Neuron (in vitro differentiated cells): ENCODE results near the gene EPHA6.
"Not testable (repeated sequence)": the region's sequence is repeated elsewhere in the genome, so short reads cannot be mapped to it uniquely, and the experiment has no call there.

ENCODE experiments used
- H2AFZ ChIP-seq: one replicate; pipeline ENCODE4 v1.6.1; 2013; ENCODE audit warnings: low read depth, mild to moderate bottlenecking, inconsistent platforms, low read length, moderate library complexity
- H3K27me3 ChIP-seq: one replicate; pipeline ENCODE4 v1.6.1; 2013; ENCODE audit warnings: low read length; ENCODE audit not compliant: insufficient read depth
- H3K36me3 ChIP-seq: one replicate; pipeline ENCODE4 v1.6.1; 2013; ENCODE audit warnings: low read length; ENCODE audit not compliant: insufficient read depth
- H3K4me1 ChIP-seq: one replicate; pipeline ENCODE4 v1.6.1; 2013; ENCODE audit warnings: low read length; ENCODE audit not compliant: insufficient read depth
- H3K4me3 ChIP-seq: 2 replicates; pipeline ENCODE4 v1.5.1; 2013; ENCODE audit warnings: mild to moderate bottlenecking, low read length, moderate library complexity
- H3K9me3 ChIP-seq: one replicate; pipeline ENCODE4 v1.6.1; 2013; ENCODE audit warnings: low read length

The EPHA6 gene

DNA sequence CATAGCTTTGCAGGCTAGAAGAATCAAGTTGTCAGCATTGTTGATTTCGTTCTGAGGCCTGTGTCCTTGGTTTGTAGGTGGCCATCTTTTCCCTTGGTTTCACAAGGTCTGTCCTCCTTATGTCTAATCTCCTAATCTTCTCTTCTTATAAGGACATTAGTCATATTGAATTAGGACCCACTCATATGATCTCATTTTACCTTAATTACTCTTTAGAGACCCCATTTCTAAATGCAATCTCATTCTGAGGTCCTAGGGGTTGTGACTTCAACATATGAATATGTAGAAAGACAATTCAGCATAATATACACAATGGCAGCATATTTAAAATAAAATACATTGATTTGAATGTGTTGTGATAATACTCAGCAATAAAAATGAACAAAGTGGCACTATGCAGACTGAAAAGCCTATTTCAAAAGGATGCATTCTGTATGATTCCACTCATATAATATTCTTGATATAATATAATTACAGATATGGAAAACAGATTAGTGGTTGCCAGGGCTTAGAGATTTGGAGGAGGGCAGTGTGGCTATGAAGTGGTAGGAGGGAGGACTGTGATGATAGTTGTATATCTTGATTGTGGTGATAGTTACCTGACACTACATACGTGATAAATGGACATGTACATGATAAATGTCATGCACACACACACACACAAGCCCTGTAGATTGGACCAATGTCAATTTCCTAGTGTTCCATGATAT lies 431.0 kb downstream of the EPHA6 start:
- H2AFZ ChIP-seq = no peak overlapping the region
- no peak overlapping the region for H3K4me3 ChIP-seq
- no peaks in the 10 kb centered on the region for H3K4me1 ChIP-seq
- H3K27me3 ChIP-seq = no peaks in the 10 kb centered on the region
- no peaks in the 10 kb centered on the region for H3K9me3 ChIP-seq
- H3K36me3 ChIP-seq = no peaks in the 10 kb centered on the region

DNA sequence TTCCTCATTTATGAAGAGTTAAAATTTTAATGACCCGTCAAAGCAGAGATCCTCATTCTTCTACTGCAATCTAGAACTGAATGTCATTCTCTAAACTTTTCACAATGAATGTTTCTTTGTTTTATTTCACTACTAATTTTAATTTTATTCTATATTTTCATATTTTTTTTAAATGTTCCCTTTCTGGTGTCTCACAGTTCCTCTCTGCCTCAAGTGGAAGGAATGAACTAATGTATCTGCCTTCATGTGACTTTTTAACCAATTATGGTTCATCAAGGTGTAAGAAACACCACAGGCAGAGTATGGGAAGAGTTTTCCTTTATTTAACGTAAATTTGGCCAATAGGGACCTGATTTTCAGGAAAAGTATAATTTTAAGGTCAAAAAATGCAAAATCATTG lies 441.7 kb downstream of the EPHA6 start:
- no peaks in the 10 kb centered on the region for H3K4me1 ChIP-seq
- no peaks in the 10 kb centered on the region for H3K27me3 ChIP-seq
- H3K36me3 ChIP-seq = no peaks in the 10 kb centered on the region
- no peak overlapping the region for H3K4me3 ChIP-seq
- no peaks in the 10 kb centered on the region for H3K9me3 ChIP-seq
- no peak overlapping the region for H2AFZ ChIP-seq

DNA sequence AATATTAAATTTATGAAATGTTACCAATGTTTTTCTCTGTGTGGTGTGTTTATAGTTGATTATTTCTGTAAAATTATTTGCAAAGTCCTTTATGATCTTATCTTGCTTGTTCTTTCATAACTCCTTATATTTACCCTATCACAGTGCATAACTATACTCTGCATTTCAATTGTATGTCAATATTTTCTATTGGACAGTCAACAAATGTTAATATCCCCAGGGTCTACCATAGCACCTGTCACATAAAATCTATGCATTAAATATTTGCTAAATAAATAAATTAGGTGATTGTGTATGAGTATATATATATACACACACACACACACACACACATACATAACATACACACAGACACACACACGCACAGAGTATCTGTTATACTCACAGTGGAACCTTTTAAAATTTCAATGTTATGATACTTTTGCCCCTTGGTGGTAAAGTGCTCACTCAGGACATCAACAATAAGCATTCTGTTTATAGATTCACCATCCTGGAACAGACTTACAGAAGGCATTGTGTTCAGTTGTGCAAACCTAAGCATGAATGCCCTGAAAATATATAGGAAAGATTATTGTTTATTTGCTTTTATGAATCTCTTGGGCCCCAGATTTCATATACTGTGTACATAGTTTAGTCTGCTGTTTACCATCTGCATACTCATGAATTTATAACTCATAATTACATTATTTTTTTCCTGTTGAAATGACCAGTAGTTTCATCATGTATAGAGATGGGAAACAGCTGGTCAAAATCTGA lies 443.7 kb downstream of the EPHA6 start:
- Histone ChIP-seq H2AFZ (no peak overlapping the region), H3K27me3 (no peaks in the 10 kb centered on the region), H3K9me3 (no peaks in the 10 kb centered on the region), H3K4me1 (no peaks in the 10 kb centered on the region), H3K4me3 (no peak overlapping the region), H3K36me3 (no peaks in the 10 kb centered on the region)

DNA sequence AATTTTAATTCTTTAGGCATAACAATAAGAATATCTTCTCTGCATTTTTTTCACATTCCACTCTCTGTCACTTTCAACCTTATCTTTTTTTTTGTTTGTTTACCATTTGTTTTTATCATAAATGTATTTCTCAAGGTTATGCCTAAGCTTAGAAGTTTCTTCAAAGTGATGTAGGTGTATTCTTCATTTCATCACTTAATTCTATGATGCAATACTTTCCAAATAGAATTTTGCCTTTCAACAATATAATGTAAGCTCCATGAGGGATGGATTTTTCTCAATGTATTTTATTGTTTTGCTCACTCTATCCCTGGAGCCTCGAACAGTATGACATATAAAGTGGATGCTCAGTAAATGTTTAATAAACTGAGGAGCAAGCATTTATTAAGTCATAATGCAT lies 444.9 kb downstream of the EPHA6 start:
- no peaks in the 10 kb centered on the region for H3K4me1 ChIP-seq
- no peak overlapping the region for H2AFZ ChIP-seq
- no peaks in the 10 kb centered on the region for H3K36me3 ChIP-seq
- H3K27me3 ChIP-seq = no peaks in the 10 kb centered on the region
- no peak overlapping the region for H3K4me3 ChIP-seq
- no peaks in the 10 kb centered on the region for H3K9me3 ChIP-seq

DNA sequence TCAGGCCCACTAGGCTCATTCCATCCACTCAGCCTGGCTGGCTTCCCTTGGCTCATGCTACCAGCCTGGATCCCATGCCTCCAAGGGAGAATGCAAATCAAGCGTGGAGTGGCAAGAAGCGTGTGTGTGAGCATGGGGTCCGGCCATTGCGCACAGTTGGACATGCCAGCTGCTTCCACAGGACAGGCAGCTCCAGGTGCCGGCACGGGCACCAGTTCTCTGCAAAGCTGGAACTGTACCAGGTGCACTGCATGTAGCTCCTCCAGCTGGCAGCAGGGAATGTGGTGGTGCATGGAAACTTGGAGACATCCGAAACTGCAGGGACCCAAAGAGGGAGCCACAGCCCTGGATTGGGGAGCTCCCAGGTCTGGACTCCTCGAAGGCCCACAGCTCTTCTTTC lies 449.8 kb downstream of the EPHA6 start:
- H3K4me1 ChIP-seq = peaks cover 3% of the 10 kb centered on the region
- H3K36me3 ChIP-seq = no peaks in the 10 kb centered on the region
- H3K27me3 ChIP-seq = no peaks in the 10 kb centered on the region
- no peak overlapping the region for H3K4me3 ChIP-seq
- H3K9me3 ChIP-seq = no peaks in the 10 kb centered on the region
- no peak overlapping the region for H2AFZ ChIP-seq

DNA sequence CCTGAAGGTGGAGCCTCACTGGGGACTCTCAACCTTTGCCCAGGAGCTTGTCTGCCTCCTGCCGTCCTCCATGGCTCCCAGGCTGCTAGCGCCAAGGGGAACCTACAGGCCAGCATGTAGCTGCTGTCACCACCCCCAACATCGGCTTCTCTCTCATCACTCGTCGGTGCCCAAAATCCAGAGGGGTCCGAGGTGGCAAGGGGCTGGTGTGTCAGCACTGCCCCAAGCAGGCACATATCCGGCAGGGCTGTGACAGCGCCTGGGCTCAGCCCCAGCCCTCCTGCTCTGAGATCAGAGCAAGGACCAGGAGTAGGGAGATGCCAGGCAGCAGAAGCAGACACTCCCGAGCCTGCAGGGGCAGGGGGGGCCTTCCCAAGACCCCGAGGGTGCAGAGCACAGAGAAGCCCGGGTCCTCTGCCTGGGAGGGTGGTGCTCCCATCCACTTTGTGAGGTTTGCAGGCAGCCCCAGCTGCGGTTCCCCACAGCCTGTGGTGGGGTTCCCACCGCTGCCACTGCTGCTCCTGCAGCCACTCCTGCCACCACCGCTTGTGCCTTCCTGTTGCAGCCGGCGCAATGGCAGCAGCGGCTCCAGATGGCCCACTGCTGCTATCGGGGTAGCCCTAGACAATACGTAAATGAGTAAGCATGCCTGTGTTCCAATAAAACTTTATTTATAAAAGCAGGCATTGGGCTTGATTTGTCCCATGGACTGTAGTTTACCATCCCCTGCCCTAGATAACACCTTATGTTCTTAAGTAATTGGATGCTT lies 451.0 kb downstream of the EPHA6 start:
- Histone ChIP-seq H3K9me3 (no peaks in the 10 kb centered on the region), H3K36me3 (no peaks in the 10 kb centered on the region), H2AFZ (no peak overlapping the region), H3K27me3 (no peaks in the 10 kb centered on the region), H3K4me3 (no peak overlapping the region), H3K4me1 (peaks cover 3% of the 10 kb centered on the region)

DNA sequence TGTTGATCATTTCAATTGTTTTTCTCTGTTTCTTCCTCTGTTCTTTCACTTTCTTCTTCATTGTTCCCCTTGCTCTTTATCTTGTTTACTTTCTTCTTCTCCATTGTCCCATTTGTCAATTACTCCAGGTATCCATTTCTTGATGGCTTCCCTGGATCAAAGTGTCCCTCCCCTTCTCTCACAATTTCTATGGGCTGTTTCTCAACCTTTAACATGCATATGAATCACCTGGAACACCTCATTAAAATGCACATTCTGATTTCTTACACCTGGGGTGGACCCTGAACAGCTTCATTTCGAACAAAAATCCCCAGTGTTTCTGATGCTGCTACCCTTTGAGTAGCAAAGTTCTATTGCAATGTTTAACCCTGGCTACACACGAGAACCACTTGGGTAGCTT lies 454.8 kb downstream of the EPHA6 start:
- no peak overlapping the region for H3K4me3 ChIP-seq
- H2AFZ ChIP-seq = no peak overlapping the region
- no peaks in the 10 kb centered on the region for H3K9me3 ChIP-seq
- H3K27me3 ChIP-seq = no peaks in the 10 kb centered on the region
- H3K4me1 ChIP-seq = peaks cover 3% of the 10 kb centered on the region
- H3K36me3 ChIP-seq = no peaks in the 10 kb centered on the region

DNA sequence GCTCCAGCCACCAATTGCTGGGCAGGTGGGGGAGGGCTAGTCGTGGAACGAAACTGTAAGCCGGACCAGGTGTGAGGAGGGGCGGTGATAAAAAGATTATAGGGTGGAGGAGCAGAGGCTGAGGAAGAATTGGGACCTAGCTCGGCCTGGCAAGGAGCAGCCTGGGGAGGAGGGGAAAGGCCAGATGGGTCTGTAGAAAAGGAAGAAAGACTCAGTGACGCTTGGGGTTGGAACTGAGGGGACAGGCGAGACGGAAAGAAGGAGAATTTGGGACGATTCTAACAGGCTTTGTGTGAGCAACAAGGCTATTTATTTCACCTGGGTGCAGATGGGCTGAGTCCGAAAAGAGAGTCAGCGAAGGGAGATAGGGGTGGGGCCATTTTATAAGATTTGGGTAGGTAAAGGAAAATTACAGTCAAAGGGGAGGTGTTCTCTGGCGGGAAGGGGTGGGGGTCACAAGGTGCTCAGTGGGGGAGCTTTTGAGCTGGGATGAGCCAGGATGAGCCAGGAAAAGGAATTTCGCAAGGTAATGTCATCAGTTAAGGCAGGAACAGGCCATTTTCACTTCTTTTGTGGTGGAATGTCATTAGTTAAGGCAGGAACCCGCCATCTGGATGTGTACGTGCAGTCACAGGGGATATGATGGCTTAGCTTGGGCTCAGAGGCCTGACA lies 462.6 kb downstream of the EPHA6 start:
- H2AFZ ChIP-seq, H3K9me3 ChIP-seq, H3K4me1 ChIP-seq, H3K27me3 ChIP-seq, H3K4me3 ChIP-seq, H3K36me3 ChIP-seq: not testable (repeated sequence)

DNA sequence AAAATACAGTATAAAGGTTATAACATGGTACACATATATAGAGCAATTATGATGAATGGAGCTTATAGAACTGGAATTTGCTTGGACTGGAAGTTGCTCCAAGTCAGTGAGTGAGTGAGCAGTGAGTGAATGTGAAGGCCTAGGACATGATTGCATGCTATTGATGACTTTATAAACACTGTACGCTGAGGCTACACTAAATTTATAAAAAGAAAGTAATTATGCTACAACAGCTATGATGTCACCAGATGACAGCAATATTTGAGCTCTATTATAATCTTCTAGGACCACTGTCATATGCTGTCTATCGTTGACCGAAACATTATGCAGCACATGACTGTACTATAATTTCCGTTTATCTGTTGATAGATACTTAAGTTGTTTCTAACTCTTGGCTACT lies 463.3 kb downstream of the EPHA6 start:
- Histone ChIP-seq H3K4me3 (no peak overlapping the region), H3K9me3 (no peaks in the 10 kb centered on the region), H3K27me3 (no peaks in the 10 kb centered on the region), H3K36me3 (no peaks in the 10 kb centered on the region), H3K4me1 (no peaks in the 10 kb centered on the region), H2AFZ (no peak overlapping the region)

DNA sequence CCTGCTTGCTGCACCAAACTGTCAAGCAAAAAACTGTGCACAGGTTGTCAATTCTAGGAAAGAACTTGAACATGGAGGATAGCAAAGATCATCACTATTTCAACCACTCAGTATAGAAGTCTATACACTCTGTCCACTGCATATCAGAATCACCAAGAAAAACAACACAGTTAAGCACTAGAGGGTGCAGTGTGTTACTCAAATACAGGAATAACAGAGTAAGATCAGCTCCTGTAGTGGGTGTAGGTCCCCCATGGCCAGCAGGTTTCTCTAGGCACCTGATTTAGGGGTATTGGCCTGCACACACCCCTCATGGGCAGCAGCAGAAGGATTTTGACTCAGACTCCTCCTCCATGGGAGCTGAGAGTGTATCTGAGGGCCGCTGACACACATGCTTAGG lies 464.1 kb downstream of the EPHA6 start:
- H3K9me3 ChIP-seq = no peaks in the 10 kb centered on the region
- no peak overlapping the region for H3K4me3 ChIP-seq
- H3K36me3 ChIP-seq = no peaks in the 10 kb centered on the region
- no peaks in the 10 kb centered on the region for H3K27me3 ChIP-seq
- H3K4me1 ChIP-seq = no peaks in the 10 kb centered on the region
- no peak overlapping the region for H2AFZ ChIP-seq

DNA sequence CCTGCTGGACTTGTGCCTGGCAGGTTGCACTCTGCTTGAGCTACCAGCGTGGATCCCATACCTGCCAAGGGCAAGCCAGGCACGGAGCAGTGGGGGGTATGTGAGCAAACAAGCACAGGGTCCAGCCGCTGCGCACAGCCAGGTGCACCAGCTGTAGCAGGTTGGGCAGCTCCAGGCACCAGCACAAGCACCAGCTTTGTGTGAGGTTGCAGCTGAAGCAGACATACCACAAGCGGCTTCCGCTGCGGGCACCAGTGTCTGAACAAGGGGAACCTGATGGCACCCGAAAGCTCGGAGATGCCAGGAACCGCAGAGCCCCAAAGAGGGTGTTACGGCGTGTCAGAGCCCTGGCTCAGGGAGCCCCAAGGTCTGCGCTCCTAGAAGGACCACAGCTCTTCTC lies 477.5 kb downstream of the EPHA6 start:
- Histone ChIP-seq H3K36me3 (no peaks in the 10 kb centered on the region), H3K27me3 (no peaks in the 10 kb centered on the region), H3K9me3 (no peaks in the 10 kb centered on the region), H2AFZ (no peak overlapping the region), H3K4me3 (no peak overlapping the region), H3K4me1 (no peaks in the 10 kb centered on the region)

DNA sequence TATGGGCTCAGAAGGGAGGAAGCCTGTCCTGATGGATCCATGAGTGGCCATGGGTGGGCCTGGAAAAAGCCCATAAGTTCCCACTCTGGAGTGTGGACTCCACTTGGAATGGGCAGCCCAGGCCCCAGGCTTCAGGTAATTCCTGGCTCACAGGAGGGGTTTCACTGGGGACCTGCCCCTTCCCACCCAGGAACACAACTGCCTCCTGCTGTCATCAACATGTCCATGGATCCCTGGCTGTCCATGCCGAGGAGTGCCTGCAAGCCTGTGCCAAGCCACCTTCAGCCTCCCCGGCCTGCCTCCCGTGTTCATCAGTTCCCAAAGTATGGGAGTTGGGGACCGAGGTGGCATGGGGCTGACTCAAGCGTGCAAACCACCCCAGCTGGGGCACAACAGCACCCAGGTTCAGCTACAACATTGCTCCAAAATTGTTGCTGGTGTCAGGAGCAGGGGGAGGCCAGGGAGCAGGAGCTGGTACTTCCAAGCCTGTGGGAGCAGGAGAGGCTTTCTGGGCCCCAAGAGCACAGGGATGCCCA lies 479.3 kb downstream of the EPHA6 start:
- no peaks in the 10 kb centered on the region for H3K9me3 ChIP-seq
- no peaks in the 10 kb centered on the region for H3K27me3 ChIP-seq
- H3K36me3 ChIP-seq = no peaks in the 10 kb centered on the region
- no peak overlapping the region for H3K4me3 ChIP-seq
- no peak overlapping the region for H2AFZ ChIP-seq
- no peaks in the 10 kb centered on the region for H3K4me1 ChIP-seq

DNA sequence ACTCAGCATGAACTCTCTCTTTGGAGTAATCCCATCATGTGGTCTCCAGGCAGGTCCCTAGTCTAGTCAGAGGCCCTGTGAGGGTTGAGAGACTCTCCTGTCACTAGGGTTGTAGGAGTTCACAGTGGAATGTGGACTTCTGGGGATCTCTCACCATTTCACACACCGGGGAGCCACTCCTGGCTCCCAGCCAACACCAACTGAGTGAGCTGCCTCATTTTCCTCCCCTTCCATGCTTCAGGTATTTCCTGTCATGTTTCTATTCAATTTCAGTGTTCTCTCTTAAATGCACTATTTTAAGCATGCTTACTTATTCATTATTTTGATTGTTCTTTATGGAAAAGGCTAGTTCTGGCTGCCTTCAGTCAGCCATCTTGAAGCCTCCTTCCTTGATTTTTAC lies 482.6 kb downstream of the EPHA6 start:
- Histone ChIP-seq H3K36me3 (no peaks in the 10 kb centered on the region), H3K4me1 (no peaks in the 10 kb centered on the region), H3K27me3 (no peaks in the 10 kb centered on the region), H3K4me3 (no peak overlapping the region), H3K9me3 (no peaks in the 10 kb centered on the region), H2AFZ (no peak overlapping the region)
